ENCODE results near the gene SLN. TPM values are rescaled to one million over a fixed set of nuclear protein-coding genes. Genes with fewer than 3 reads are reported as not detected.
A peak's percentile ranks its signal among the peaks of the same experiment; 100 is the strongest.

The SLN gene
- total RNA-seq, 2 experiments from 2014 or later, result not detected

DNA sequence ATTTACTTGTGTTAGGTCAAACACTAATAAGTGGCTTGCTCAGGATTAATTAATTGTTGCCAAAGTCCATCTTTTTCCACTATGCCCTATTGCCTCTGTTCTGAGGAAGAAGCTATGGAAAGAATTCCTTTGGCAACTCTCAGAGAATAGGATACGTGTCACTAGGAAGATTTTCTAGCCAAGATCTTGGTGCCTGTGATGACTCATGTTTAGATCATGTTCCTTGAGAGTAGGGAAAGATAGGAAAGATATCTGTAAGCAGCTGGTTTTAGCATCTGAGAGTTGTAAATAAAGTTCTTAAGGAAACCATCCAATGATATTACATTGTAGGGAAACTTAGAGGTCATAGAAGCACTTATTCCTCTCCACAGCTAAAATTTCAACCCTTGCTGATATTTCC lies 15.7 kb downstream of the SLN start:
- Mint-ChIP-seq H3K27me3 (peaks cover 29% of the 10 kb centered on the region), H3K27ac (no peak overlapping the region), H3K4me1 (ENCODE audit: low read depth) (no peaks in the 10 kb centered on the region), H3K9me3 (no peaks in the 10 kb centered on the region), H3K4me3 (no peak overlapping the region), H3K36me3 (no peaks in the 10 kb centered on the region)
- ChIA-PET POLR2A (no interaction called here), CTCF (no interaction called here)
- intact Hi-C loops (cut with micrococcal nuclease), result loop anchor here (5.0 kb wide), 1 partner anchor 71 kb away; no protein-coding TSS in a partner anchor
- no peak for DNase-seq

DNA sequence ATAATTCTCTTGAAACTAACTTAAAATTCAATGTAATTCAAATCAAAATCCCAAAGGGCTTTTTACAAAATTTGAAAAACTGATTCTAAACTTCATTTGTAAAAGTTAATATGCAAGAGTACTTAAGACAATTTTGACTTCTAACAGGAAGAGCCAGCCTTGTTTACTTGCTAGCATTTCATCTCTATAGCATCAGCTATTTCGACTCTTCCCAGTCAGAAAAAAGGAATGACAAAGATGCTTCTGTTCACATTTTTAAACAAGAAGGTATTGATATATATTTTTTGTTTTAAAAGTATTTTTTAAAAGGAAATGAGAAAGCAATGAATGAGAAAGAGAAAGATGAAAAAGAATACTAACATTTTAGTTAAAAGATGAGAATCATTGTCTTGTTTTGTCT lies 16.4 kb downstream of the SLN start:
- Mint-ChIP-seq H3K27ac (no peak overlapping the region), H3K4me1 (ENCODE audit: low read depth) (no peaks in the 10 kb centered on the region), H3K27me3 (peaks cover 28% of the 10 kb centered on the region), H3K9me3 (no peaks in the 10 kb centered on the region), H3K4me3 (no peak overlapping the region), H3K36me3 (no peaks in the 10 kb centered on the region)
- DNase-seq, result no peak
- ChIA-PET CTCF (interaction anchor here (0.6 kb wide), 1 partner anchor 198 kb away, joined by 3 read pairs; no protein-coding TSS in a partner anchor), POLR2A (no interaction called here)
- intact Hi-C loops (cut with micrococcal nuclease), result loop anchor here (5.0 kb wide), 1 partner anchor 72 kb away; no protein-coding TSS in a partner anchor

DNA sequence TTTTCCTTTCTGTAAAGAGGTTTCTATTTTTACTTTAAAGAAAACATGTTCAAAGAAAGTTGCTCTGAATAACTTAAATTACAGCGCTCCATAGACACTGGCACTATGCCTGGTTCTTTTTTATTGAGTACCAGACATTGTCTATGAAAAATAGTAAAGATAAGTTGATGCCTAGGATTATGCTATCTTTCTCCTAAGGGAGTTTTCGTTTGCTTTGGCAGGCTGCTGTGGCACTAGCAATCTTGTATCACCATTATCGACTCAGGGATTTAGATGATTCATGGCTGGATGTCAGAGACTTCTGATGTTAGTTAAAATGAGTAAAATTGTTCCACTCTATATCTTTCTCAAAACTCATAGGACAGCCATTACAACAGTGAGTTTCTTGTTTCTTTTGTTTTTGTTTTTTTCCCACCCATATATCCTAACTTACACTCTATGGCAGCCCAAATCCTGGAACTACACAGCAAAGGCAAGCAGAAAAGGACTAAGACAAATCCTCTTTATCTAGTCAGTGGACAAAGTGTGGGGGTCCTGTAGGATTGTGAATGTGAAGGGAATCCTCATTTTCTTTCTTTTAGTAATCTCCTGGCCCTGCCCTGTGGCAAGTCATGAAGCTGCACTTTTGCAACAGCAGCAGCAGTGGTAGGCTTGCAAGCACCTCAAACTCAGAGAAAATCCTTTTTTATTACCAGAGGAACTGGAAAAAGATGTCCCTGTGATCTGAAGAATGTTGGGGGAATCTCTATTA lies 20.7 kb downstream of the SLN start:
- H3K9me3 Mint-ChIP-seq, result no peaks in the 10 kb centered on the region
- peaks cover 14% of the 10 kb centered on the region for H3K27me3 Mint-ChIP-seq
- H3K4me3 Mint-ChIP-seq, result no peak overlapping the region
- ChIA-PET CTCF (interaction anchor here (0.7 to 3.6 kb wide), 4 partner anchors 116 to 207 kb away, joined by 3 to 52 read pairs (median 4); no protein-coding TSS in a partner anchor), POLR2A (no interaction called here)
- no peaks in the 10 kb centered on the region for H3K4me1 Mint-ChIP-seq (ENCODE audit: low read depth)
- no peaks in the 10 kb centered on the region for H3K36me3 Mint-ChIP-seq
- no peak overlapping the region for H3K27ac Mint-ChIP-seq
- DNase-seq, result no peak
- intact Hi-C loops (cut with micrococcal nuclease), result no loop called here

DNA sequence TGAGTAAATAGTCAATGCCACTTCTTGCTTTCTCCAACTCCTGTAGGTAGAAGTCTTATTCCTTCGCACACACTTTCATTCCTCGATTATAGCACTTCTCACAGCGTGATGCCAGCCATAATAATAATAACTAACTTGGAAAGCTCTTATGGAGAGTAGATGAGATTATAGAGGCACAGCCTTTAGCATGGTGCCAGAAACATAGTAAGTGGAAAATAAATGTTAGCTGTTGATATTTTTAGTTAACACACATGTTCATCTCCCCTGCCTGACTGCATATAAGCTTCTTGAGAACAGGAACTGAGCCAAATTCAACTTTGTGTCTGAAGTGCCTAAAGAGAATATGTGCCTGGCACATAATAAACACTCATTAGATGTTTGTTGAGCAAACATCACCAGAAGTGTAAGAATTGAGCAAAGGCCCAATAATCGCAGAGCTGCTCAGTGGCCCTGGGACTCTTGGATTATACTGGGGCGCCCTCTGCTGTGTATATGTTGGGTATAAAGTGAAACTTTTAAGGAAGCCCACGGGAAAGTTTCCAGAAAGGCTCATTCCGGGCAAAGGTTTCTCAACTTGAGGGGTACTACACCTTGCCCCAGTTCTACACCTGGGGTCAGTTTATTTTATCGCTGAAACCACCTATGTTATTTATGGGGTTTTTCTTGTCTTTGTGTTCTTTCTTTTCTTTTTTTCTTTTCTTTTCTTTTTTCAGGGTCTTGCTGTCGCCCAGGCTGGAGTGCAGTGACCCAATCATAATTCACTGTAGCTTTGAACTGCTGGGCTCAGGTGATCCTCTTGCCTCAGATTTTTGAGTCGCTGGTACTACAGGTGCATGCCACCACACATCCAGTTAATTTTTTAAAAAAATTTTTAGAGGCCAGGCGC lies 22.3 kb downstream of the SLN start:
- DNase-seq, result peak; percentile 69
- Mint-ChIP-seq H3K36me3 (no peaks in the 10 kb centered on the region), H3K27ac (no peak overlapping the region), H3K4me3 (no peak overlapping the region), H3K27me3 (peaks cover 14% of the 10 kb centered on the region), H3K9me3 (no peaks in the 10 kb centered on the region), H3K4me1 (ENCODE audit: low read depth) (no peaks in the 10 kb centered on the region)
- intact Hi-C loops (cut with micrococcal nuclease), result loop anchor here (1.0 kb wide), 3 partner anchors 113 to 140 kb away; no protein-coding TSS in a partner anchor
- POLR2A ChIA-PET, result interaction anchor here (0.8 to 1.0 kb wide), 2 partner anchors 124 to 140 kb away, joined by 3 read pairs; partner anchors contain the start of gene ALKBH8
- CTCF ChIA-PET, result interaction anchor here (0.6 to 3.6 kb wide), 32 partner anchors 9 to 254 kb away, joined by 3 to 88 read pairs (median 4); partner anchors contain the start of genes ALKBH8 and ELMOD1

DNA sequence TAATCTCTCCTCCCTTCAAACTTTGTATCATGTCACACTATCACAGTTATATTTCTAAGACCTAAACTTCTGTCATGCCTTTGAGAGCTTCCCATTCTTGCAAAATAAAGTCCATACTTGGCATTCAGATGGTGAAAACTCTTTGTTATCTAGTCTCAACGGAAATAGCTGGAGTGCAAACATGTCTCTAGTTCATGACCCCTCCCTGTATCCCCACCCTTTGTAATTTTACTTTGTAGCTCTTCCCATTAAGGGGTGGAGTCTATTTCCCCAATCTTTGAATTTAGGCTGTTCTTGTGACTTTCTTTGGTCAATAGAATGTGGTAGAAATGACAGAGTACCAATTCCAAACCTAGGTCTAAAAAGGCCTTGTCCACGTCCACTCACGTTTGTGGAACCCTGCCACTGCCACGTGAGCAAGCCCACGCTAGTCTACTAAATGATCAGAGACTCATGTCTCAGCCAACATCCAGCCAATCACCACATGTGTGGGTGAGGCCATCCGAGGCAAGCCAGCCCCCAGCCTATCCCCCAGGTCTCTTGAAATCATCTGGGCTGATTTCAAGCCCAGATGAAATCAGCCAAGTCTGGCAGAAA lies 23.4 kb downstream of the SLN start:
- ChIA-PET POLR2A (no interaction called here), CTCF (interaction anchor here (0.9 to 3.6 kb wide), 17 partner anchors 18 to 253 kb away, joined by 3 to 88 read pairs (median 4); partner anchors contain the start of gene ALKBH8)
- intact Hi-C loops (cut with micrococcal nuclease), result no loop called here
- Mint-ChIP-seq H3K9me3 (no peaks in the 10 kb centered on the region), H3K27ac (no peak overlapping the region), H3K36me3 (no peaks in the 10 kb centered on the region), H3K27me3 (peaks cover 14% of the 10 kb centered on the region), H3K4me1 (ENCODE audit: low read depth) (no peaks in the 10 kb centered on the region), H3K4me3 (no peak overlapping the region)
- no peak for DNase-seq

DNA sequence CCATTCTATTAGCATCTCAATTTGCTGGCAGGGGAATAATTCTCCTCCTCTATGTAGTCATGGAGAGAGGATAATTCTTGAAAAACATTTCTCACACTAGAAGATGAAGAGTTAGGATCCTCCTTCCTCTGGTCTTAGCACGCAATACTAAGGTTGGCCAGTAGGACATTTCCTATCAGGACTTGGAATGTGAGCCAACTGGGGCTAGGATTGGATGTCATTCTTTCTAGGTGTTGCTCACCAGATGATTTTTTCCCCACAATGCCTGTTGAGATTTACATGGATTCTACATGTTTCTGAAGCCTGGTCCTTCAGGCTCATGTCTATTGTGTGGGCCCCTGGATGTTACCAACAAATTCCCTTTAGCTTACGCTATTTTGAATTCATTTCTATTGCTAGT lies 28.0 kb downstream of the SLN start:
- H3K27ac Mint-ChIP-seq, result no peak overlapping the region
- intact Hi-C loops (cut with micrococcal nuclease), result no loop called here
- no peaks in the 10 kb centered on the region for H3K36me3 Mint-ChIP-seq
- H3K4me3 Mint-ChIP-seq, result no peak overlapping the region
- peaks cover 3% of the 10 kb centered on the region for H3K27me3 Mint-ChIP-seq
- ChIA-PET CTCF (interaction anchor here (0.6 to 1.1 kb wide), 5 partner anchors 13 to 381 kb away, joined by 3 to 5 read pairs (median 3); no protein-coding TSS in a partner anchor), POLR2A (no interaction called here)
- no peaks in the 10 kb centered on the region for H3K9me3 Mint-ChIP-seq
- H3K4me1 Mint-ChIP-seq (ENCODE audit: low read depth), result no peaks in the 10 kb centered on the region
- DNase-seq, result no peak

DNA sequence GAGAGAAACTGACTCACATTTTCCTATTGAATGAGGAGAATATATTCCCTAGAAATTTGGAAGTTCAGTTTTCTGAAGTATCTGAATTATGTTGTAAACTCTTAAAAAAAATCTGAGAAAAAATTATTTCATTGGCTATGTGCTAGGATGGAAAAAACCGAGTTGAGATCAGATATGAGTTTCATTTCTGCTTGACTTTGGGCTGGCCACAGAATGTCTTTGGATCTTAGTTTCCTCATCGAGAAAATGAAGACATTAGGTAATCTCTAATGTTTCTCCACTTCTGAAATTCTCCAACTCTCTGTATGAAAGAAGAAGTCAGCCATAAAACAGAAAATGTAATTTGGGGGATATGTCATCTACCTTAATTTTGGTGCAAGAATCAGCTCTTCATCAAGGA lies 28.8 kb downstream of the SLN start:
- no peak for DNase-seq
- Mint-ChIP-seq H3K27me3 (peaks cover 3% of the 10 kb centered on the region), H3K27ac (no peak overlapping the region), H3K4me3 (no peak overlapping the region), H3K36me3 (no peaks in the 10 kb centered on the region), H3K9me3 (no peaks in the 10 kb centered on the region), H3K4me1 (ENCODE audit: low read depth) (no peaks in the 10 kb centered on the region)
- intact Hi-C loops (cut with micrococcal nuclease), result no loop called here
- ChIA-PET POLR2A (no interaction called here), CTCF (interaction anchor here (0.6 to 1.3 kb wide), 8 partner anchors 13 to 380 kb away, joined by 3 read pairs; no protein-coding TSS in a partner anchor)

DNA sequence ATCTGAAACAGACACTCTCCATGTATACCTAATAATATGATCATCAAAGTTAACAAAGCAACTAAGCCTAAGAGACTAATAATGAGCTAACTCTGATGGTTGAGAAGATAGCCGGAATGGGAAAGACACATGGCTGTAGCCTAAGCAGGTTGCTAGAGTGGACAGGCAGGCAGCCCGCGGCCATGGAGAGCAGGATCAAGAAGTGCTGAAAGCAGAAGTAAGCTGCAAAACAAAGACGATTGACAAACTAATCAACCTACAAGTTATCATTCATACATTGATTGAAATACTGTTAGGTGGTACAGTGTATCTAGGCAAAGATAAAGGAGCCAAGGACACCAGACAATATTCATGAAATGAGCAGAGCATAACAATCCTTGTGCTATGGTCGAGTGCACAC lies 29.3 kb downstream of the SLN start:
- Mint-ChIP-seq H3K27ac (no peak overlapping the region), H3K4me3 (no peak overlapping the region), H3K36me3 (no peaks in the 10 kb centered on the region), H3K4me1 (ENCODE audit: low read depth) (no peaks in the 10 kb centered on the region), H3K9me3 (no peaks in the 10 kb centered on the region), H3K27me3 (peaks cover 3% of the 10 kb centered on the region)
- intact Hi-C loops (cut with micrococcal nuclease), result no loop called here
- no peak for DNase-seq
- CTCF ChIA-PET, result interaction anchor here (0.6 to 1.8 kb wide), 4 partner anchors 10 to 329 kb away, joined by 3 to 5 read pairs (median 3); no protein-coding TSS in a partner anchor
- POLR2A ChIA-PET, result no interaction called here

DNA sequence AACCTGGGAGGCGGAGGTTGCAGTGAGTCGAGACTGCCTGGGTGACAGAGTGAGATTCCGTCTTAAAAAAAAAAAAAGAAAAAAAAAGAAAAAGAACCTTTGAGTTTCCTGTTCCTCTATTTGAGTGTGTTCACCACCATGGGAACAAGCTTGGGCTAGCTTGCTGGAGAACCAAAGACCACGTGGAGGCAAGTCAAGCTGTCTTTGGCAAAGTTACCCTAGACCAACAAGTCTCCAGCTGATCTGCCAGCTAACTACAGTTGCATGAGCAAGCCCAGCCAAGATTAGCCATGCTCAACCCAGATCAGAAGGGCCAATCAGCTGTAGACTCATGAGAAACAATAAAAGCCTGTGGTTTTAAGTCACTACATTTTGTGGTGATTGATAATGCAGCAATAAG lies 29.7 kb downstream of the SLN start:
- CTCF ChIA-PET, result interaction anchor here (0.6 to 1.8 kb wide), 4 partner anchors 9 to 330 kb away, joined by 3 to 5 read pairs (median 3); no protein-coding TSS in a partner anchor
- Mint-ChIP-seq H3K4me1 (ENCODE audit: low read depth) (no peaks in the 10 kb centered on the region), H3K4me3 (no peak overlapping the region), H3K9me3 (no peaks in the 10 kb centered on the region), H3K27ac (no peak overlapping the region), H3K36me3 (no peaks in the 10 kb centered on the region), H3K27me3 (peaks cover 3% of the 10 kb centered on the region)
- no peak for DNase-seq
- intact Hi-C loops (cut with micrococcal nuclease), result no loop called here
- POLR2A ChIA-PET, result no interaction called here

DNA sequence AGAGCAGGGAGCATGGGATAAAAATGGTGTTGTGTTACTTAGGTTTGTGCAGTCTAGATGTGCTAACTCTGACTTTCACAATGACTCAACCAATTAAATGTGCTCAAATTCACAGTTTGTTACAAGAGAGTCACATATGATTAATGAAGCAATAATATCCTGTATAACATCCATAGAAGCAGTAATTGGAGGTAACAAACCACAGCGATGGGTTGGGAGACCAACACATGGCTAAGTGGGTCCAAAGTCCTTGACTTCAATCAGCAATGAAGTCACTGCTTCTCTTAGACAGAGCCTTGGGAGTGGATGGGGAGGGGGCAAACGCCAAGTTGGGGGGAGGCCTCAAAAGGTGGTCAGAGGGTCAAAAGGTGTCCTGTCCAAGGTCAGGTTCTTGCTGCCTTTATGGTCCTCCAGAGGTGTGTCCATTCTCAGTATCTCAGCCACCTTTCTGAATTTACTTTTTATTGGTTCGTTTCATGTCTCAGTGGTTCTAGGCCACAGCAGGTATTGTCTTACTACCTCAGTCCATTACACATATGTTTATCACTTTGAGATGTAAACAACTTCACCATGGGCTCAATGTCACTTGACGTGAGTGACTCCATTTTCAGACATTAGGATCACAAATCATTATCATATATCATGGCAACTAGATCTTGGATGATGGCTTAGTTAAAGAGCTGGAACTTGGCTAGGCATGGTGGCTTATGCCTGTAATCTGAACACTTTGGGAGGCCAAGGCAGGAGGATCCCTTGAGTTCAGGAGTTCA lies 32.4 kb downstream of the SLN start:
- ChIA-PET CTCF (interaction anchor here (1.4 to 2.0 kb wide), 2 partner anchors 10 kb away, joined by 3 to 5 read pairs; no protein-coding TSS in a partner anchor), POLR2A (no interaction called here)
- H3K36me3 Mint-ChIP-seq, result no peaks in the 10 kb centered on the region
- intact Hi-C loops (cut with micrococcal nuclease), result no loop called here
- H3K4me1 Mint-ChIP-seq (ENCODE audit: low read depth), result no peaks in the 10 kb centered on the region
- no peaks in the 10 kb centered on the region for H3K9me3 Mint-ChIP-seq
- no peak overlapping the region for H3K4me3 Mint-ChIP-seq
- H3K27me3 Mint-ChIP-seq, result peaks cover 4% of the 10 kb centered on the region
- no peak for DNase-seq
- no peak overlapping the region for H3K27ac Mint-ChIP-seq

DNA sequence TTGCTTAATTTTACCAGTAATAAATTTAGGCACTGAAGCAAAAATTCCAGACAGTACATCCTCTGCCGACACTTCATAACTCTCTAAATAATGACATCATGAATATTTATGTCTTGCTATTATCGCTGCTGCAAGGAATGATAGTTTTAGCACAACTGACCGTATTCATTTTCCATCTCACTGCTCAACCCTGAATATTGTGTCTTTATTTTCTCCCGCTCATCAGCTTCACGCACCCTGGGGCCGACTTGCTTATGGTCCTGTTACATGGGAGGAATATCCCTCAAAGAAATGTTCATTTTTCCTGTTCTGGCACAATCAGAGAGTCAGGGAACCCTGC lies 33.3 kb downstream of the SLN start:
- CTCF ChIA-PET, result interaction anchor here (2.0 kb wide), 1 partner anchor 11 kb away, joined by 5 read pairs; no protein-coding TSS in a partner anchor
- H3K36me3 Mint-ChIP-seq, result no peaks in the 10 kb centered on the region
- no peak overlapping the region for H3K4me3 Mint-ChIP-seq
- no peaks in the 10 kb centered on the region for H3K9me3 Mint-ChIP-seq
- H3K4me1 Mint-ChIP-seq (ENCODE audit: low read depth), result no peaks in the 10 kb centered on the region
- intact Hi-C loops (cut with micrococcal nuclease), result no loop called here
- no peak for DNase-seq
- POLR2A ChIA-PET, result no interaction called here
- H3K27ac Mint-ChIP-seq, result no peak overlapping the region
- peaks cover 4% of the 10 kb centered on the region for H3K27me3 Mint-ChIP-seq

All from activated CD4-positive, alpha-beta memory T cell treated with anti-CD3 and anti-CD28 coated beads for 36 hours (primary cell).